HepG2 (cell line): ENCODE results near the gene SLC9A8. TPM values are rescaled to one million over a fixed set of nuclear protein-coding genes. Genes with fewer than 3 reads are reported as not detected.

Experiments
- CEBPG ChIP-seq: IDR thresholded peaks from 2 replicates; pipeline ENCODE4 v1.6.1; 2016
- CHD2 ChIP-seq: IDR thresholded peaks from 2 replicates; pipeline ENCODE4 v1.6.1; 2011; ENCODE audit warnings: low read depth, low read length, improper control_type of control experiment
- FOXA1 ChIP-seq, 2 experiments: fragments of 450-650 bp in 1 of 2; sonication (generic) in 1 of 2; formaldehyde crosslinking in 1 of 2; IDR thresholded peaks; 2 replicates each; pipeline versions ENCODE4 v1.4.0 to v1.6.1; 2016 to 2020; ENCODE audit warnings: missing genetic modification reagents in 1 of 2
- FOXP1 ChIP-seq, 2 experiments: fragments of 450-650 bp in 1 of 2; IDR thresholded peaks; 2 replicates each; pipeline ENCODE4 v1.6.1; 2017 to 2018; ENCODE audit warnings: antibody characterized with exemption in 1 of 2
- JUN ChIP-seq: sonication (generic); formaldehyde crosslinking; IDR thresholded peaks from 2 replicates; pipeline ENCODE4 v1.4.0; 2020; ENCODE audit warnings: mild to moderate bottlenecking, missing genetic modification reagents
- KLF16 ChIP-seq, 2 experiments: sonication (generic) in 1 of 2; formaldehyde crosslinking in 1 of 2; IDR thresholded peaks; 2 replicates each; pipeline versions ENCODE4 v1.6.1 to v1.8.0; 2016 to 2023; ENCODE audit warnings: missing genetic modification reagents in 2 of 2, missing compliant biosample characterization in 1 of 2
- MAFK ChIP-seq, 2 experiments: IDR thresholded peaks in 1 of 2; conservative IDR thresholded peaks in 1 of 2; 2 replicates each; pipeline ENCODE4 v1.6.1; 2011; ENCODE audit warnings: improper control_type of control experiment in 2 of 2, low read length in 2 of 2
- MBD4 ChIP-seq: IDR thresholded peaks from 2 replicates; pipeline ENCODE4 v1.6.1; 2012; ENCODE audit warnings: low read length, inconsistent platforms, borderline replicate concordance
- PCBP2 ChIP-seq: fragments of 200-400 bp; formaldehyde crosslinking; optimal IDR thresholded peaks from 2 replicates; pipeline ENCODE3; 2018; ENCODE audit warnings: low read length, low read depth; ENCODE audit not compliant: poor library complexity, severe bottlenecking
- SRSF9 ChIP-seq: fragments of 200-400 bp; formaldehyde crosslinking; IDR thresholded peaks from 2 replicates; pipeline ENCODE4 v1.6.1; 2018; ENCODE audit warnings: borderline replicate concordance, mild to moderate bottlenecking, low read depth, low read length; ENCODE audit not compliant: insufficient read depth, poor library complexity, severe bottlenecking
- THRA ChIP-seq: sonication (generic); formaldehyde crosslinking; IDR thresholded peaks from 2 replicates; pipeline ENCODE4 v1.4.0; 2020; ENCODE audit warnings: missing genetic modification reagents, borderline replicate concordance
- ZNF713 ChIP-seq: sonication (generic); formaldehyde crosslinking; IDR thresholded peaks from 2 replicates; pipeline ENCODE4 v1.4.0; 2020; ENCODE audit warnings: mild to moderate bottlenecking, missing genetic modification reagents
- ZNF792 ChIP-seq: IDR thresholded peaks from 2 replicates; pipeline ENCODE4 v1.6.1; 2016
- polyA plus RNA-seq, 8 experiments: library from polyadenylated mRNA; depleted of rRNA in 3 of 8; stranded (reverse) in 7 of 8; unstranded in 1 of 8; fragments of >200 nt; fragmentation: Illumina TruSeq in 4 of 8; extraction: Trizol in 4 of 8; gene quantifications; 2 replicates each; pipeline versions ENCODE4 v1.2.1 to v1.2.3, GENCODE V29; 2011 to 2016; ENCODE audit warnings: low read depth in 4 of 8, missing spikeins in 1 of 8, mixed read lengths in 1 of 8; ENCODE audit not compliant: insufficient read depth in 1 of 8
- total RNA-seq, 5 experiments: library from RNA; depleted of rRNA; stranded (reverse); fragments of >200 nt; fragmentation: Illumina TruSeq; extraction: Trizol; gene quantifications; 2 replicates each; pipeline ENCODE4 v1.2.3, GENCODE V29; 2016; ENCODE audit warnings: low read depth in 1 of 5
- TF ChIP-seq, protein P1 (sequence below): sonication (generic); formaldehyde crosslinking; IDR thresholded peaks from 2 replicates; pipeline ENCODE4 v1.4.0; 2020; ENCODE audit warnings: missing genetic modification reagents
- TF ChIP-seq, protein P2 (sequence below): sonication (generic); formaldehyde crosslinking; conservative IDR thresholded peaks from 2 replicates; pipeline ENCODE4 v1.4.0; 2020; ENCODE audit warnings: mild to moderate bottlenecking, missing genetic modification reagents, moderate library complexity

SLC9A8 gene
- total and polyA plus RNA-seq, 2 of the 13 experiments (the other 11 are each of a cell fraction or from before 2014, with no cell fraction given): 4.1 to 7.4 TPM

DNA sequence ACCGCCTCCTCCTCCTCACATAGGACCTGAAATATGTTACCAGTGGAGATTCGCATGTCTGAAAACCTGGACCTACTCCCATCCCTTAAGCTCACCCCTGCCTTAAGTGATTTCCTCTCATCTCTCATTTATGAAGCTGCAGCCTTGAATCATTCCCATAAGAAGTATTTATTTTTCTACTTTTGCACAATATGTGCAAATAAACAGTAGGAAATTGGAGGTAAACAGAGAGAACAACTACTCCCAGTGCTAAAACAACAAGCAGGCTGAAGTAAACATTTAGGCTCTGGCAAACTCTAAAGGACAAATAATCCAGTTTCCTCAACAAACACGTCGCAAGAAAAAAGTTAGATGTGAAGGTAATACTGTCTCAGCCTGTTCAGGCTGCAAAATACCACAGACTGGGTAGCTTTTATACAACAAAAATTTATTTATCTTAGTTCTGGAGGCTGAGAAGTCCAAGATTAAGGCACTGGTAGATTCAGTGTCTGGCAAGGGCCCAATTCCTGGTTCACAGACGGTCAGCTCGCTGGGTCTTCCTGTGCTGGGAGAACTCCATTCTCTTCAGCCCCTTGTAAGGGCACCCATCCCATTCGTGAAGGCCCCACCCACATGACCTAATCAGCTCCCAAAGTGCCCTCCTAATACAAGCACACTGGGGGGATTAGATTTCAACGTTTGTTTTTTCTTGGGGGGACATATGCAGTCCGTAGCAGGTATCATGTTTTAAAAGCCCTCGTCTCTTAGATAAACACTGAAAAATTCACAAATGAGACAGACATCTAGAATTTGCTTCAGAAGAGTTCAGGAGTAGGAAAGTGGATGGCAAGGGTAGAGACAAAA is 87.1 kb downstream of the SLC9A8 start (continued):
- TF ChIP-seq FOXA1 (IDR thresholded peaks at IDR 0.05) (no peak), FOXA1 (CRISPR knock-in tag; IDR thresholded peaks at IDR 0.05) (peak; percentile 23; the same call in 1 of the 2 replicates), FOXP1 (IDR thresholded peaks at IDR 0.05) (peak; percentile 75; the same call in 1 of the 2 replicates), FOXP1 (CRISPR knock-in tag; IDR thresholded peaks at IDR 0.05) (peak; percentile 99), CEBPG (CRISPR knock-in tag) (0 out of 2 replicates have a peak, but pooled peaks have one; percentile 11), CHD2 (0 out of 2 replicates have a peak, but pooled peaks have one; percentile 35), SRSF9 (no peak), MAFK (conservative IDR thresholded peaks at IDR 0.05 in 1 of 2, IDR thresholded peaks at IDR 0.05 in 1 of 2; ENCODE audit: low read length in 2 of 2) (no peak), ZNF713 (CRISPR knock-in tag) (no peak), JUN (no peak), KLF16 (CRISPR knock-in tag; IDR thresholded peaks at IDR 0.05) (peak in 1 of 2 experiments; percentile 62; a peak in 2 of 4 replicates), ZNF792 (CRISPR knock-in tag) (peak; percentile 38; the same call in 1 of the 2 replicates), PCBP2 (peak; percentile 21), MBD4 (no peak), THRA (CRISPR knock-in tag) (0 out of 2 replicates have a peak, but pooled peaks have one; percentile 16)
- TF ChIP-seq, protein P1, sequence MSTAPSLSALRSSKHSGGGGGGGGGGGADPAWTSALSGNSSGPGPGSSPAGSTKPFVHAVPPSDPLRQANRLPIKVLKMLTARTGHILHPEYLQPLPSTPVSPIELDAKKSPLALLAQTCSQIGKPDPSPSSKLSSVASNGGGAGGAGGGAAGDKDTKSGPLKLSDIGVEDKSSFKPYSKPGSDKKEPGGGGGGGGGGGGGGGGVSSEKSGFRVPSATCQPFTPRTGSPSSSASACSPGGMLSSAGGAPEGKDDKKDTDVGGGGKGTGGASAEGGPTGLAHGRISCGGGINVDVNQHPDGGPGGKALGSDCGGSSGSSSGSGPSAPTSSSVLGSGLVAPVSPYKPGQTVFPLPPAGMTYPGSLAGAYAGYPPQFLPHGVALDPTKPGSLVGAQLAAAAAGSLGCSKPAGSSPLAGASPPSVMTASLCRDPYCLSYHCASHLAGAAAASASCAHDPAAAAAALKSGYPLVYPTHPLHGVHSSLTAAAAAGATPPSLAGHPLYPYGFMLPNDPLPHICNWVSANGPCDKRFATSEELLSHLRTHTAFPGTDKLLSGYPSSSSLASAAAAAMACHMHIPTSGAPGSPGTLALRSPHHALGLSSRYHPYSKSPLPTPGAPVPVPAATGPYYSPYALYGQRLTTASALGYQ (CRISPR knock-in tag): 0 out of 2 replicates have a peak, but pooled peaks have one; percentile 33
- TF ChIP-seq, protein P2, sequence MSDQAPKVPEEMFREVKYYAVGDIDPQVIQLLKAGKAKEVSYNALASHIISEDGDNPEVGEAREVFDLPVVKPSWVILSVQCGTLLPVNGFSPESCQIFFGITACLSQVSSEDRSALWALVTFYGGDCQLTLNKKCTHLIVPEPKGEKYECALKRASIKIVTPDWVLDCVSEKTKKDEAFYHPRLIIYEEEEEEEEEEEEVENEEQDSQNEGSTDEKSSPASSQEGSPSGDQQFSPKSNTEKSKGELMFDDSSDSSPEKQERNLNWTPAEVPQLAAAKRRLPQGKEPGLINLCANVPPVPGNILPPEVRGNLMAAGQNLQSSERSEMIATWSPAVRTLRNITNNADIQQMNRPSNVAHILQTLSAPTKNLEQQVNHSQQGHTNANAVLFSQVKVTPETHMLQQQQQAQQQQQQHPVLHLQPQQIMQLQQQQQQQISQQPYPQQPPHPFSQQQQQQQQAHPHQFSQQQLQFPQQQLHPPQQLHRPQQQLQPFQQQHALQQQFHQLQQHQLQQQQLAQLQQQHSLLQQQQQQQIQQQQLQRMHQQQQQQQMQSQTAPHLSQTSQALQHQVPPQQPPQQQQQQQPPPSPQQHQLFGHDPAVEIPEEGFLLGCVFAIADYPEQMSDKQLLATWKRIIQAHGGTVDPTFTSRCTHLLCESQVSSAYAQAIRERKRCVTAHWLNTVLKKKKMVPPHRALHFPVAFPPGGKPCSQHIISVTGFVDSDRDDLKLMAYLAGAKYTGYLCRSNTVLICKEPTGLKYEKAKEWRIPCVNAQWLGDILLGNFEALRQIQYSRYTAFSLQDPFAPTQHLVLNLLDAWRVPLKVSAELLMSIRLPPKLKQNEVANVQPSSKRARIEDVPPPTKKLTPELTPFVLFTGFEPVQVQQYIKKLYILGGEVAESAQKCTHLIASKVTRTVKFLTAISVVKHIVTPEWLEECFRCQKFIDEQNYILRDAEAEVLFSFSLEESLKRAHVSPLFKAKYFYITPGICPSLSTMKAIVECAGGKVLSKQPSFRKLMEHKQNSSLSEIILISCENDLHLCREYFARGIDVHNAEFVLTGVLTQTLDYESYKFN: peak; percentile 59
